Right cardiac atrium (tissue), 5 donors: ENCODE data around the gene BTRC. TPM values are rescaled to one million over a fixed set of nuclear protein-coding genes. Genes with fewer than 3 reads are reported as not detected.
A peak's percentile ranks its signal among the peaks of the same experiment; 100 is the strongest.

Experiments used
- ATAC-seq, 2 donors: fragments of 200-7000 bp; cut with Tn5 transposase; one replicate each; pipeline versions ENCODE4 v1.8.0 to v1.9.1; 2020; ENCODE audit warnings: moderate library complexity in 2 of 2, mild to moderate bottlenecking in 1 of 2
- DNase-seq, 3 donors: peaks; one replicate each; pipeline ENCODE4 v3.0.0-alpha.2; 2020
- H3K27ac ChIP-seq: one replicate; pipeline ENCODE4 v1.5.1; 2013; ENCODE audit warnings: mild to moderate bottlenecking, low read length, control low read depth, moderate library complexity
- H3K27me3 ChIP-seq: one replicate; pipeline ENCODE4 v1.6.1; 2013; ENCODE audit not compliant: control insufficient read depth, insufficient read depth
- H3K4me1 ChIP-seq: one replicate; pipeline ENCODE4 v1.6.1; 2013; ENCODE audit warnings: low read length; ENCODE audit not compliant: control insufficient read depth, insufficient read depth
- H3K4me3 ChIP-seq: one replicate; pipeline ENCODE4 v1.5.1; 2013; ENCODE audit warnings: low read length, control low read depth
- H3K9me3 ChIP-seq: one replicate; pipeline ENCODE4 v1.6.1; 2013; ENCODE audit warnings: low read length; ENCODE audit not compliant: control insufficient read depth
- WGBS: extraction: QIAGEN DNeasy Blood & Tissue Kit; methylation state at CpG from one replicate; pipeline ENCODE4 v1.1.7; 2013; 5-methylcytosine and 5-hydroxymethylcytosine counted together
- intact Hi-C, 4 donors: fragments of 100-400 bp; cut with DNase I; formaldehyde crosslinking; loops; one replicate each; pipeline versions ENCODE4 v1.11.0 to v1.14.0; 2022 to 2023
- polyA plus RNA-seq: library from polyadenylated mRNA; stranded (reverse); fragments of 200-250 nt; gene quantifications from one replicate; pipeline ENCODE4 v1.2.3, GENCODE V29; 2013
- total RNA-seq, 4 donors: library from RNA; stranded (reverse); fragmentation: NEBNext Ultra II Directional; extraction: Animal tissue kit (Norgen Biotek cat#: 25700); gene quantifications; one replicate each; pipeline ENCODE4 v1.2.1, GENCODE V29; 2021
- donor health status: healthy with polysubstance abuse.
- donor health status: DM: no; HTN: yes; CAD: no.
- donor health status: DM: no; HTN: no; CAD: no.
- donor health status: DM: no; HTN: yes; CAD: no; lungs with severe emphysema.
- donor health status: DM: yes; HTN: yes; CAD: no.

BTRC gene
- total and polyA plus RNA-seq, 5 donors, result 11.5 to 35.3 (median 30.5) TPM

GRCh38 chr10:101569622-101570427, 215.9 kb downstream of the BTRC start:
- intact Hi-C loops, result loop anchor here (2.0 to 10.0 kb wide), 6 partner anchors 265 to 408 kb away; no protein-coding TSS in a partner anchor
- Histone ChIP-seq H3K4me1 (no peaks in the 10 kb centered on the region), H3K4me3 (peak overlapping the region; percentile 72), H3K27me3 (no peaks in the 10 kb centered on the region), H3K27ac (no peak overlapping the region), H3K9me3 (no peaks in the 10 kb centered on the region)
- DNase-seq (peak; percentile 81 to 94 (median 92)), ATAC-seq (peak; percentile 89 to 91)
- 1% methylated on average over 56 of the region's 56 CpGs for WGBS

GRCh38 chr10:101570428-101571270, 216.7 kb downstream of the BTRC start:
- WGBS, result 7% methylated on average over 37 of the region's 37 CpGs
- H3K4me1 ChIP-seq, result no peaks in the 10 kb centered on the region
- H3K9me3 ChIP-seq, result no peaks in the 10 kb centered on the region
- no peaks in the 10 kb centered on the region for H3K27me3 ChIP-seq
- peak overlapping the region; percentile 72 for H3K4me3 ChIP-seq
- H3K27ac ChIP-seq, result no peak overlapping the region
- ATAC-seq (peak; percentile 14 to 23), DNase-seq (peak; percentile 39 to 72 (median 70))
- intact Hi-C loops, result loop anchor here (2.0 to 10.0 kb wide), 6 partner anchors 266 to 408 kb away; no protein-coding TSS in a partner anchor

GRCh38 chr10:101571271-101571925, 217.4 kb downstream of the BTRC start:
- H3K27me3 ChIP-seq, result no peaks in the 10 kb centered on the region
- H3K4me1 ChIP-seq, result no peaks in the 10 kb centered on the region
- DNase-seq (peak in 1 of 3 donors; percentile 43), ATAC-seq (no peak)
- H3K4me3 ChIP-seq, result no peak overlapping the region
- H3K27ac ChIP-seq, result no peak overlapping the region
- H3K9me3 ChIP-seq, result no peaks in the 10 kb centered on the region
- intact Hi-C loops, result loop anchor here (2.0 to 10.0 kb wide), 6 partner anchors 267 to 409 kb away; no protein-coding TSS in a partner anchor
- WGBS, result 66% methylated on average over 8 of the region's 8 CpGs

- Histone ChIP-seq H3K27ac (no peak overlapping the region), H3K9me3 (no peaks in the 10 kb centered on the region), H3K27me3 (no peaks in the 10 kb centered on the region), H3K4me1 (no peaks in the 10 kb centered on the region), H3K4me3 (no peak overlapping the region)
- ATAC-seq (no peak), DNase-seq (no peak)
- 94% methylated on average over 7 of the region's 7 CpGs for WGBS
- intact Hi-C loops, result loop anchor here in 3 of 4 donors (5.0 to 10.0 kb wide), 4 partner anchors 267 to 410 kb away; no protein-coding TSS in a partner anchor
Measured at GRCh38 chr10:101572126-101572525, 218.2 kb downstream of the BTRC start.

- intact Hi-C loops, result loop anchor here in 3 of 4 donors (5.0 to 10.0 kb wide), 4 partner anchors 268 to 410 kb away; no protein-coding TSS in a partner anchor
- no peaks in the 10 kb centered on the region for H3K4me1 ChIP-seq
- no peak for DNase-seq
- no peak overlapping the region for H3K4me3 ChIP-seq
- H3K27ac ChIP-seq, result no peak overlapping the region
- H3K27me3 ChIP-seq, result no peaks in the 10 kb centered on the region
- WGBS, result 79% methylated on average over 2 of the region's 2 CpGs
- H3K9me3 ChIP-seq, result no peaks in the 10 kb centered on the region
- ATAC-seq, result no peak
Measured at GRCh38 chr10:101572785-101573184, 218.8 kb downstream of the BTRC start.

GRCh38 chr10:101573885-101574753, 220.2 kb downstream of the BTRC start:
- WGBS, result 87% methylated on average over 25 of the region's 25 CpGs
- H3K9me3 ChIP-seq, result no peaks in the 10 kb centered on the region
- H3K27ac ChIP-seq, result no peak overlapping the region
- DNase-seq (no peak), ATAC-seq (no peak)
- intact Hi-C loops, result loop anchor here in 3 of 4 donors (5.0 to 10.0 kb wide), 4 partner anchors 269 to 412 kb away; no protein-coding TSS in a partner anchor
- no peaks in the 10 kb centered on the region for H3K4me1 ChIP-seq
- H3K4me3 ChIP-seq, result no peak overlapping the region
- H3K27me3 ChIP-seq, result no peaks in the 10 kb centered on the region

GRCh38 chr10:101575091-101575490, 221.1 kb downstream of the BTRC start:
- Histone ChIP-seq H3K27ac (no peak overlapping the region), H3K27me3 (no peaks in the 10 kb centered on the region), H3K4me3 (no peak overlapping the region), H3K4me1 (no peaks in the 10 kb centered on the region), H3K9me3 (no peaks in the 10 kb centered on the region)
- WGBS, result 90% methylated on average over 3 of the region's 3 CpGs
- peak in 1 of 3 donors; percentile 19 for DNase-seq
- no peak for ATAC-seq
- intact Hi-C loops, result loop anchor here in 2 of 4 donors (10.0 kb wide), 2 partner anchors 270 to 300 kb away; no protein-coding TSS in a partner anchor

- no peak overlapping the region for H3K4me3 ChIP-seq
- H3K27ac ChIP-seq, result no peak overlapping the region
- no peaks in the 10 kb centered on the region for H3K9me3 ChIP-seq
- ATAC-seq (no peak), DNase-seq (peak in 1 of 3 donors; percentile 47)
- H3K4me1 ChIP-seq, result no peaks in the 10 kb centered on the region
- intact Hi-C loops, result loop anchor here in 2 of 4 donors (10.0 kb wide), 2 partner anchors 271 to 301 kb away; no protein-coding TSS in a partner anchor
- H3K27me3 ChIP-seq, result no peaks in the 10 kb centered on the region
- 83% methylated on average over 7 of the region's 7 CpGs for WGBS
Measured at GRCh38 chr10:101575580-101576210, 221.7 kb downstream of the BTRC start.

GRCh38 chr10:101576211-101576863, 222.4 kb downstream of the BTRC start:
- no peak overlapping the region for H3K27ac ChIP-seq
- H3K9me3 ChIP-seq, result no peaks in the 10 kb centered on the region
- 96% methylated on average over 7 of the region's 7 CpGs for WGBS

More at GRCh38 chr10:101576211-101576863, 222.4 kb downstream of the BTRC start:
- DNase-seq (peak in 1 of 3 donors; percentile 2), ATAC-seq (no peak)
- Histone ChIP-seq H3K27me3 (no peaks in the 10 kb centered on the region), H3K4me1 (no peaks in the 10 kb centered on the region), H3K4me3 (no peak overlapping the region)
- intact Hi-C loops, result loop anchor here in 2 of 4 donors (10.0 kb wide), 2 partner anchors 272 to 302 kb away; no protein-coding TSS in a partner anchor
